ENCODE data around the gene MAP3K14.

Gene MAP3K14

DNA sequence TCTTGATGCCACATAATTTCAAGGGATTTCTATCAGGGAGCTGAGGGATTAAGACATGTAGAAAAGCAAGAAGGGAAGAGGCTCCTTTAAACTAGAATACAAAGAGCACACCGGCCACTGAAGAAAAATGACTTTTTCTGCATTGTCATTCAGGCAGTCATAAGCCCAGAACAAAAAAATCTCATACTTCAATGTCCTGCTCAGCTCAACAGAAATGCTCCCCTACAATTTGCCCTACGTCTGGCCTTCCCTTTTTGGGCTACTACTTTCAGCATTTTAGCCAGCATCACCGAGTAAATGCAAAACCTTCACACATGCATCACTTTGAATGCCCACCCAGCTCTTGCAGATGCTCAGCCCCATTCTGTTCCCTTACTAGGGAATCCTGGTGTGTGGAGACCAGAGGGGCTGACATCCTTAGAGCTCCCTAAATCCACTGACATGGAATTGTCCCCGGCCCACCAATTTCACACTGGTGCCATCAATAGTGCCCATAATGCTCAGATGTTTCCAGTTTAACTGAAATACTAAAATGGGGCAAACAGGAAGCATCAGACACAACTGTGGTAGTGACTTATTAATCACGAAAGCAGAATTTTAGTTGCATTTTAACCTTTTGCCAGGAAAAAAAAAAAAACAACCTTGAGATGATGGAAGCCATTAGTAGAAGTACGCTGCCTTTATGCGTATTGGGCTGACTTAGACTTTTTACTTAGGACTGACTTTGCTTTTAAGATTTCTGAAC is 2.7 kb downstream of the MAP3K14 start:
- H3K9me3 ChIP-seq (ENCODE audit: control insufficient read depth, low read length), result no peaks in the 10 kb centered on the region
- H3K4me2 ChIP-seq (ENCODE audit: low read length), result peak overlapping the region; percentile 76
- H3K4me3 ChIP-seq (ENCODE audit: low read depth, low read length), result no peak overlapping the region
- H3K79me2 ChIP-seq, result peaks cover 53% of the 10 kb centered on the region
- H3K4me1 ChIP-seq, result peaks cover 55% of the 10 kb centered on the region
- no peaks in the 10 kb centered on the region for H3K36me3 ChIP-seq (ENCODE audit: control insufficient read depth, insufficient read depth, low read length)
- H3K9ac ChIP-seq, result no peak overlapping the region
- no peak overlapping the region for H2AFZ ChIP-seq
- H3K27ac ChIP-seq, result no peak overlapping the region
- no peaks in the 10 kb centered on the region for H3K27me3 ChIP-seq (ENCODE audit: control insufficient read depth, insufficient read depth, low read length)
- TF ChIP-seq, protein P1, sequence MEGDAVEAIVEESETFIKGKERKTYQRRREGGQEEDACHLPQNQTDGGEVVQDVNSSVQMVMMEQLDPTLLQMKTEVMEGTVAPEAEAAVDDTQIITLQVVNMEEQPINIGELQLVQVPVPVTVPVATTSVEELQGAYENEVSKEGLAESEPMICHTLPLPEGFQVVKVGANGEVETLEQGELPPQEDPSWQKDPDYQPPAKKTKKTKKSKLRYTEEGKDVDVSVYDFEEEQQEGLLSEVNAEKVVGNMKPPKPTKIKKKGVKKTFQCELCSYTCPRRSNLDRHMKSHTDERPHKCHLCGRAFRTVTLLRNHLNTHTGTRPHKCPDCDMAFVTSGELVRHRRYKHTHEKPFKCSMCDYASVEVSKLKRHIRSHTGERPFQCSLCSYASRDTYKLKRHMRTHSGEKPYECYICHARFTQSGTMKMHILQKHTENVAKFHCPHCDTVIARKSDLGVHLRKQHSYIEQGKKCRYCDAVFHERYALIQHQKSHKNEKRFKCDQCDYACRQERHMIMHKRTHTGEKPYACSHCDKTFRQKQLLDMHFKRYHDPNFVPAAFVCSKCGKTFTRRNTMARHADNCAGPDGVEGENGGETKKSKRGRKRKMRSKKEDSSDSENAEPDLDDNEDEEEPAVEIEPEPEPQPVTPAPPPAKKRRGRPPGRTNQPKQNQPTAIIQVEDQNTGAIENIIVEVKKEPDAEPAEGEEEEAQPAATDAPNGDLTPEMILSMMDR (IDR thresholded peaks at IDR 0.05), result no peak

DNA sequence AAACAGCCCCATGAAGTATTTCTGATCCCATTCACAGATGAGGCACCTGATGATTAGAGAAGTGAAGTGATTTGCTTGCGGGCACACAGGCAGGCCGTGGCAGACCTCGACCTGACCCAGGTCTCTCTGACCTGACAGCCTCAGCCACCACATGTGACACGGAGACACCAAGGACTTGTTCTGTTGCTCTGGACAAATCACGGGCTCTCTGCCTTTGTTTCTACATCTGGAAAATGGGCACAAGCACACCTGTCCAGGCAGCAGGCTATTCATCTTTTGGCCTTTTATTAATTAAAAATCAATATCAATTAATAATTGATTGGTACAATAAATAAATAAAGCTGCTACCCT is 3.4 kb downstream of the MAP3K14 start:
- Histone ChIP-seq H3K4me2 (ENCODE audit: low read length) (no peak overlapping the region), H3K9ac (no peak overlapping the region), H3K27me3 (ENCODE audit: control insufficient read depth, insufficient read depth, low read length) (no peaks in the 10 kb centered on the region), H3K79me2 (peaks cover 61% of the 10 kb centered on the region), H2AFZ (no peak overlapping the region), H3K9me3 (ENCODE audit: control insufficient read depth, low read length) (no peaks in the 10 kb centered on the region), H3K4me3 (ENCODE audit: low read depth, low read length) (no peak overlapping the region), H3K27ac (peak overlapping the region; percentile 84), H3K4me1 (peaks cover 53% of the 10 kb centered on the region), H3K36me3 (ENCODE audit: control insufficient read depth, insufficient read depth, low read length) (no peaks in the 10 kb centered on the region)
- TF ChIP-seq, protein P1 (IDR thresholded peaks at IDR 0.05), result no peak

DNA sequence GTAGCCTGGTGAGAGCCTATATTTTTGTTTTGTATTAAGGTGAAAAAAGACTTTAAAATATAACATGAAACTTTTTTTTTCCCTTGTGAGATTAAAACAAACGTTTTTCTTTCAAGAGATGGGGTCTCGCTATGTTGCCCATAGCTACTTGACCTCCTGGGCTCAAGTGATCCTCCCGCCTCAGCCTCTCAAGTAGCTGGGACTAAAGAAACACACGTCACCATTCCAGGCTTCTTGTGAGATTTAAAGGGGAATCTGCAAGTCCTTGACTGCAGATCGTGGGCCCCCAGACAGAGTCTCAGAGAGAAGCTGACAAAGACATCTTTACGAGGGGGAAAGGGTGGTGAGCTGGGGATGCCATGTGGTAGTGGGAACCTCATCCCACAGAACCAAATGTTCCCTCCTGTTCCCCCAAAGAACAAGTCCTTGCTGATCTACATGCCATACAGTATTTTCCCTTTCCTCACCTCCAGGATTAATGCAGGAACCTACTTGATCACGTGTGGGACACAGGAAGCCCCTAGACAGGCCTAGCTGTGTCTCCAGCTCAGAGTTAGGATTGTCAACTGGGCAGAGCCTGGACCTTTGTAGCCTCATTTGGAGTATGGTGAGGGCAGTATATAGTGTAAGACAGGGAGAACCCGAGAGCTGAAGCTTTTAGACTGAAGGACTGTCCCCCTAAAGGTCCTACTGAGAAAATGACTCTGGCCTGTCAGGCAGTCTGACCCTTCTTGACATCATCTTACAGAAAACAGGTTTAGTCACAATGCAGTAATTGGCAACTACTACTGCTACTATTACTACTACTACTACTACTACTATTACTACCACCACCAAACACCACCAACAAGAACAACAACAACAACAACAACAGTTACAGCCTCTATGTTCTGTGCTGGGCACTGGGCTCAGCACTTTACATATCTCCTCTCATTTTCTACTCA is 4.1 kb downstream of the MAP3K14 start:
- H3K4me1 ChIP-seq, result peaks cover 56% of the 10 kb centered on the region
- no peak overlapping the region for H3K9ac ChIP-seq

DNA sequence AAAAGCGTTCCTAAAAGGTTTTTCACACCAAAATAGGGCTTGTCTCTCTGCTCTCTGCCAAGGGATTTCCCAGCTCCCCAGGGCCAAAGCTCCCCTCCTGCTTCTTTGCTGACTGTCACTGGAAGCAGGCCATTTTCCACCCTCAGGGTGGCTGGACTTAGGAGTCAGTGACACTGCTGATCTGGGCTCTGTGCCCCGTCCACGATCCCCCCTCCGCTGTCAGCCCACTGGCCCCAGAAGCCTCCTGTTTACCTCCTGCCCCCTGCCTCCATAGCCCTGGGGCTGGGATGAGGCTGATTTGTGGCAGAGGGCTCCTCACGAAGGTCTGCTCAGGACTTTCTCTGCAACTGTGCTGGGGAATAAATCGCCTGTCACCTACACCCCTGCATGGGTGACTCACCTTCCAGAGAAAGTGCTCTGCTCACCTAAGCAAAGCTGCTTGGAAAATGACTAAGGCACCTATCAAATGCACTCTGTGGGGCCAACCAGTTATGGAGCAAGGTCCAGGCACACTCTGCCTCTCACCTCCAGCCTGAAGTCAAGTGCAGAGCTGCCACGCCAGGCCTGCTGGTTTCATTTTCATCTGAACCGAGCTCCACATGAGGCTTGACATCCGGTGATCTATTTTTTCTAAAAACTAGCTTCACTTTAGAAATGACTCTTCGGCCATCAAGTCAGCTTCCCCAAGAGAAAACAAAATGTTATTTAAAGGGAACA is 4.9 kb downstream of the MAP3K14 start:
- Histone ChIP-seq H3K9me3 (ENCODE audit: control insufficient read depth, low read length) (no peaks in the 10 kb centered on the region), H3K36me3 (ENCODE audit: control insufficient read depth, insufficient read depth, low read length) (no peaks in the 10 kb centered on the region), H3K4me1 (peaks cover 58% of the 10 kb centered on the region), H2AFZ (peak overlapping the region; percentile 47), H3K9ac (no peak overlapping the region), H3K4me2 (ENCODE audit: low read length) (peak overlapping the region; percentile 52), H3K27ac (peak overlapping the region; percentile 84), H3K27me3 (ENCODE audit: control insufficient read depth, insufficient read depth, low read length) (no peaks in the 10 kb centered on the region), H3K79me2 (peaks cover 73% of the 10 kb centered on the region), H3K4me3 (ENCODE audit: low read depth, low read length) (peak overlapping the region; percentile 30)
- TF ChIP-seq, protein P1 (IDR thresholded peaks at IDR 0.05), result no peak

More for the DNA sequence above, 4.1 kb downstream of the MAP3K14 start:
- peak overlapping the region; percentile 47 for H2AFZ ChIP-seq
- H3K9me3 ChIP-seq (ENCODE audit: control insufficient read depth, low read length), result no peaks in the 10 kb centered on the region
- H3K27me3 ChIP-seq (ENCODE audit: control insufficient read depth, insufficient read depth, low read length), result no peaks in the 10 kb centered on the region
- H3K27ac ChIP-seq, result peak overlapping the region; percentile 84
- H3K4me2 ChIP-seq (ENCODE audit: low read length), result peak overlapping the region; percentile 52
- H3K79me2 ChIP-seq, result peaks cover 68% of the 10 kb centered on the region
- TF ChIP-seq, protein P1 (IDR thresholded peaks at IDR 0.05), result no peak
- H3K36me3 ChIP-seq (ENCODE audit: control insufficient read depth, insufficient read depth, low read length), result no peaks in the 10 kb centered on the region
- H3K4me3 ChIP-seq (ENCODE audit: low read depth, low read length), result peak overlapping the region; percentile 30
